Bronchial smooth muscle cell (primary cell): ENCODE data around the gene ZBTB24. TPM values are rescaled to one million over a fixed set of nuclear protein-coding genes. Genes with fewer than 3 reads are reported as not detected.

Source experiments
- total RNA-seq: library from RNA; depleted of rRNA; stranded (reverse); fragments of >200 nt; gene quantifications from 2 replicates; pipeline ENCODE4 v1.2.1, GENCODE V29; 2014

ZBTB24 gene
- 3.7 and 4.6 TPM in 2 replicates for total RNA-seq

GRCh38 chr6:109482905-109483734 is at the start of gene ZBTB24:
ZBTB24 (minus strand) TSS chr6:109483219; CDS start chr6:109482026, 1,193 bp downstream.

GRCh38 chr6:109455437-109456110 is 27.4 kb downstream of the ZBTB24 start, which contains the start of gene MICAL1:
MICAL1 (minus strand) TSS chr6:109455772; CDS start chr6:109454196, 1,576 bp downstream.

GRCh38 chr6:109440331-109441068 is 42.5 kb downstream of the ZBTB24 start, which contains the start of the genes PPIL6 and SMPD2:
PPIL6 (minus strand) TSS chr6:109440628; CDS start chr6:109440590, 38 bp downstream.
SMPD2 (plus strand) TSS chr6:109440724; CDS start chr6:109441122, 398 bp downstream.

Other genes with a start within 250 kb of the ZBTB24 start
- gene CD164, start 100.8 kb downstream of the ZBTB24 start, total RNA-seq, result 186 and 219 TPM in 2 replicates
- 1.4 and 3.5 TPM in 2 replicates for gene PPIL6, start 42.6 kb downstream of the ZBTB24 start, total RNA-seq
- 8.6 and 8.8 TPM in 2 replicates for gene SMPD2, start 42.5 kb downstream of the ZBTB24 start, total RNA-seq
- gene MICAL1, start 27.4 kb downstream of the ZBTB24 start, total RNA-seq, result 32.1 and 40.4 TPM in 2 replicates
- gene AK9, start 208.0 kb upstream of the ZBTB24 start, total RNA-seq, result 3.2 and 4.7 TPM in 2 replicates
- 13.6 and 24.3 TPM in 2 replicates for gene FIG4, start 208.1 kb upstream of the ZBTB24 start, total RNA-seq